Fibroblast of skin of scalp (primary cell): ENCODE data around the gene ZFYVE21.
A peak's percentile ranks its signal among the peaks of the same experiment; 100 is the strongest.

Experiments
- DNase-seq: peaks from one replicate; pipeline ENCODE4 v3.0.0-alpha.2; 2013

The ZFYVE21 gene

DNA sequence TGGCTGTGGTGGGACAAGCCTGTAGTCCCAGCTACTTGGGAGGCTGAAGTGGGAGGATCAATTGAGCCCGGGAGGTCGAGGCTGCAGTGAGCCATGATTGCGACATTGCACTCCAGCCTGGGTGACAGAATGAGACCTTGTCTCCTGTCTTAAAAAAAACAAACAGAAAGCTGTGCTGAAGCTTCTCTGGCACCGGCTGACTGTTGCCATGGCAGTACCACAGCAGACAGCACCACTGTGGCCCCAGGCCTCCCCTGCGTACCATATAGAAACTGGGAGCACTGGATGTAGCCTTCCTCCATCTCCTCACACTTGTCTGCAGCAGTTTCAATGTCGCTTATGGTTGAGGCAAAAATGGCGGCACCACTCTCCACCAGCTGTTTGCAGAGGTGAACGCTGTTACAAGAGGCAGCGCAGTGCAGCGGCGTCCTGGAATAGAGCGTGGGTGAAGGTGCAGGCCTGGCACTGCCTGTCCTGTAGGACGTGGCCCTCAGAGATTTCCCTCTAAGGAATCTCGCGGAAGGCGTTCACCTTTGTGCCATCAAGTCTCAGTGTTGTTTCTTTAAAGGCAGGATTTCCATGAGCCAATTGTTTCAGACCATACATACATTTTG lies 21.9 kb downstream of the ZFYVE21 start:
- DNase-seq, result no peak

- peak; percentile 70 for DNase-seq
These were observed 22.6 kb downstream of the ZFYVE21 start for GRCh38 chr14:103738166-103738565.

- DNase-seq, result no peak
These were observed 23.3 kb downstream of the ZFYVE21 start for GRCh38 chr14:103738701-103739451.

DNA sequence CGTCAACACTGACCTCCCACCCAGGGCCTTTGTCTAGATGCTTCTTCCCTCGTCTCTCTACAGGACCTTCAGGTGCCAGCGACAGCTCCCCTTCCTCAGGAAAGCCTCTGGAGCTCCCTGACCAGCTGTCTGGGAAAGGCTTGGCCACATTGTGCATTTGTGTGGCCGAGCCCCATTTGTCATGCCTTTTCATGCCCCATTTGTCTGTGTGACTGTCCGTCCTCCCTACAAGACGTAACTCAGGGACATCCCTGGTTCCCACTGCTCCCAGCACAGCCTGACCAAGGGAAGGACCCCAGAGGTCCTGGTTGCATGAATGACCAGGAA lies 23.8 kb downstream of the ZFYVE21 start:
- DNase-seq, result no peak

DNA sequence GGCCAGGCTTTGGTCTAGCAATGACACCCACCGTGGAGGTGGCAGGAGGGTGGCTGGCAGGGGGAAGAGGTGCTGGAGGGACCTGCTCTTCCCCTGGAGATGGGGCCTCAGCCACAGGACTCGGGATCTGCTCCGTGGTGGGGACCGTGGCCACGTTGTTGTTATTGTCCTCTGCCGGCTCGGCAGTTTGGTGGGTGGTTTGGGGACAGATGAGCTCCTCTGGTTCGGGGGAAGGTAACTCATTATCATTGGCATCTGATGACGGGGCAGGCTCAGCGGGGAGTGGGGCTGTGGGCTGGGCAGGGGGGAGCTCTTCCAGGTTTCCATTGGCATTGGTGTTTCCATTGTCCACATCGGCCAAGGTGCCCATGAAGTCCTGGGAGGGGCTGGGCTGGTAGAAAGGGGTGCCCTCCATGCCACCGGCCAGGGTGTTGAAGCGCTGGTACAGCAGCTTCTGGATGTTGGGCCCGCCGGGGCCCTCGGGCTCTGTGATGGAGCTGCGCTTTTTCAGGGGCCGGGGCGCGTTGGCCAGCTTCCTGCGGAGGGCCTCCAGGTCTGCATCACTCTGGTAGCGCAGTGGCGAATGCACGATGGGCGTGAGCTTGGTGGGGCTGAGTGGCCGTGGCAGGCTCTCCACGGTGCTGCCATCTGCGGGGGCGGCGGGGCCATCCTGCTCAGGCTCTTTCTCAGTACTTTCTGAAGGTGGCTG lies 24.3 kb downstream of the ZFYVE21 start:
- no peak for DNase-seq

- peak; percentile 53 for DNase-seq
These were observed 25.5 kb downstream of the ZFYVE21 start for GRCh38 chr14:103740991-103741689.

DNA sequence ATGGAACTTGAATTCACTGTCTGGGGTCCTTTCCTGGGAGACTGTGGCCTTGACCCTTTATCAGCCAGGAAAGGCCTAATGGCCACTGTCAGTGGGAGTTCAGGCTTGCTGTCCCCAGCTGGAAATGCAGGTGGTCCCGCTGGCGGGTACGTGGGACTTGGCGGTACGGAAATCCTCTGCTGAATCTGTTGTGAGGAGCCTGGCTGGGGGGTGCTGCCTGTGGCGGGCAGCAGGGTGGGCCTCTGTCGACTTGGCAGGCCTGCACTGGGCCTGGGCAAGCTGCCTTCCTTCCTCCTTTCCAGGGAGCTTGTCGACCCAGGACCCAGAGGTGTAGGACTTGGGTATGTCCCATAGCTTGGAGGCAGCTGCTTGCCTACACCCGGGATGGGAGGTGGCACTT lies 26.3 kb downstream of the ZFYVE21 start:
- no peak for DNase-seq

- no peak for DNase-seq
These were observed 27.1 kb downstream of the ZFYVE21 start for GRCh38 chr14:103742499-103743255.

DNA sequence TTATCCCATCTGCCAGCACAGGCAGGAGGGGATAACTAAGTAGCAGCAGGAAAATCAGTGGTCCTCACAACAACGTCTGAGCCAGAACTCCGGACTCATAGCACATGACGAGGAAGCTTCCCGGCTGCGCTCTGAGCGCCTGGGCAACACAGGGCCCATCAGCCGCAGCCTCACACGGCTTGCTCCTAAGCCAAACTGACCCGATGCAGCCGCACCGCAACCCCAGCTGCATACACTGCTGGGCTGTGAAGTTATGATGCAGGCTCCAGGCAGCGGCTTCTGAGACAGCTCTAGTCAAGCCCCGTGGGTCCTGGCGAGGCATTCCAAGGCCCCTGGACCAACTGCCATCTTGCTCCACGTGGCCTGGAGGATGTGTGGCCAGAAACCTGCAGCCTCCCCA lies 28.1 kb downstream of the ZFYVE21 start:
- no peak for DNase-seq

- DNase-seq, result no peak
These were observed 29.2 kb downstream of the ZFYVE21 start for GRCh38 chr14:103744621-103745395.

DNA sequence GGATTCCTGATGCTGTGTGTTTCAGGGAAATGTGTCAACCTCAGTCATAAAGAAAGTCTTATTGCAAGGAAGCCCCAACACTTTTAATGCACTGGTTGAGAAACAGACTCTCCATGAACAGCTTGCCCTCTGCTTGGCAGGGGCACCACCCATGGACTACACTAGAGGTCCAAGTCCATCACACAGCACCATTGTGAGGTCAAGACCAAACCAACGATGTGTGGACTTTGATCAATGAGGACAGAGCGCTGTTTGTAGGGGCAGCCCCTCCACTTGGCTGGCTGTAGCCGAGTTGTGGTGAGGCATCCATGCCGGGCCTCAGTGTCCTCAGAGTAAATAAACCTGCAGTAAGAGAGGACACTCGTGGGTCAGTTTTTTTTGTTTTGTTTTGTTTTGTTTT lies 29.8 kb downstream of the ZFYVE21 start:
- no peak for DNase-seq

- DNase-seq, result peak; percentile 14
These were observed 31.1 kb downstream of the ZFYVE21 start for GRCh38 chr14:103746701-103747100.

DNA sequence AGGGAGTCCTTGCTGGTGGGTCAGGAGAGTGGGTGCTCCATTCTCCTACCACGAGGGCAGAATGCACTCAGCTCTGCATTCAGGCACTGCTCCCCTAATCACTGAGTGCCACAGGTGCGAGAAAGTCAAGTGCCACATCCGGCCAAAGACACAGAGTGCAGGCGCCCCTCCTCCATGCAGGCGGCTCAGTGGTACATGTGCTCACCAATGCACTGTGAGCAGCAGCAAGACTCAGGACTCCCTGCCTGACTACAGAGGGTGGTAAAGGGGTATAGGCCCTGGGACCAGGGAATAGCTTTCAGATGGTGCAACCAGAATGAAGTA lies 32.9 kb downstream of the ZFYVE21 start:
- no peak for DNase-seq

DNA sequence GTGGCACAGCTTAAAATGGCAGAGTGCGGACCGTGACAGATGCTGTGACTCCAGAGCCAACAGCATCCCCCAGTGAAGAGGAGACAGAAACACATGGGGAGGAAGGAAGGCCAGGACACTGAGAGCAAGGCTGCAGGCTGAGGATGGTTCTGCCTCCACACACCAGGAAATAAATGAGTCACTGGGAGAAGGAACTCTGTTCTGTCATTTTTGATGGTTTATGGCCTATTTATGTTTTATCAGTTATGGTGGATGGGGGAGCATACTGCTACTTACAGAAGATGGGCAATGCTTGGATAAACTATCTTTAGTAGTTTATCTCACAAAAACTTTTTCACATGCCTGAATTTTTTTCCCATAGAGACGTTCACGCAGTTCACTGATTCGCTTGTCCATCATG lies 33.8 kb downstream of the ZFYVE21 start:
- DNase-seq, result no peak

DNA sequence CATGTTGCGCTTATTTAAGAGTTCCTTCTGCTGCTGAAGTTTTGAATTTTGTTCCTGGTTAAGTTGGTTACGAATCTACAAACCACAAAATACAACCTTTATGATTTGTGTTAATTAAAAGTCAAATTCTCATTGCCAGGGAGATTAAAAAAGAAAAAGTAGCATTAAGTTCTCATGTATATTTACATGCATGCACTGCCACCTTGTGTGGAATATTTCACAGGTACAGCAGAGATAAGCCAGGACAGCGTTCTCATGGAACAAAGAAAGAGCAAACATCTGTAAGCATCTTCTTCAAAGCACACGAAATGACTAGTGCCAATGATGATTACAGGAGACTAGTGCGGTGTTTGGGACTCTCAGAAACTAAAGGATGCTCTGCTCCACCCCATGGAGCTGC lies 34.2 kb downstream of the ZFYVE21 start:
- no peak for DNase-seq

- DNase-seq, result no peak
These were observed 38.2 kb downstream of the ZFYVE21 start for GRCh38 chr14:103753774-103754173.

GRCh38 chr14:103755060-103755459 lies 39.5 kb downstream of the ZFYVE21 start:
- DNase-seq, result no peak

DNA sequence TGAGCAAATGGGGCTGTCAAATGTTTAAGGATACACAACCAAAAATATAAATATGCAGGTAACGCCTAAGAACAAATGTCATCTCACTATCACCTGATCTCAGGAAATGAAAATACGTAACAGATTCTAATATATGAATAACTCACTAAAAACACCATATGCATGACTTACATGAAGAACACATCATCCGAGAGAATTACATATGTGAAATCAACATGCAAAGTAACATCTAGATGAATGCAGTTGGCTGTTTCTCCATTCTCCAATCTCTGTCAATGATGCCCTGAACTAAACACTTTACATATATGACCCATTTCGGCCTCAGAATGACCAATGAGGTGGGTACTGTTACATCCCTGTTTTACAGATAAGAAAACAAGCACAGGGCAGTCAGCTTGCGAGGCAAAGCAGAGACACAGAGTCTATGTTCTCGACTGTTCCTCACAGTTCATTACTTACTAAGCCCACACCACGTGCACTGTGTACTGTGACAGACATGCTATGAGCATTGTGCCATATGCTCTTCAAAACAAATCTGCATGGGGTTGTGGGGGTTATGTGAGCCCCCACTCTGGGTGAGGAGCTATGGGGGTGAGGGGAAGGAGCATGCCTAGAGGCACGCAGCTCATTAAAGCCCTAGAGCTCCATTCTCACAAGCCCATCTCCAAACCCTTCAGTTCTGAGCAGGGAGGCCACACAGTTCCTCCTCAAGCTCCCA lies 42.6 kb downstream of the ZFYVE21 start:
- no peak for DNase-seq

DNA sequence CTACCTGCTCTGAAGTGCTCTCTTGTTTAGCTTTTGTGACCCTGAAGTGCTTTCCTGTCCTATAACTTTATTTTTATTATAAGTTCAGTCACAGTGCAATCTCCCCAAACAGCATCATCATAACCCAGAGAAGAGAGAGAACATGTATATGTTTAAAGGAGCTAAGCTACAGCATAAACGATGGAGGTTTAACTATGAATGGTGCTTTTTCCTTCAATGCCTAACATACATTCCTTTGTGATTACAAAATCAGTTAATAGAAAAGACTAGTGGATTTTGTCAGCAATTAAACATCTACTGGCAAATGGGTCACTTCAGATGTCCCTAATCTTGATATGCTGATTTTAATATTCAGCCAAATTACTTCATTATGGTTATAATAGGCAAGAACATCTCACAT lies 46.4 kb downstream of the ZFYVE21 start:
- DNase-seq, result peak; percentile 22

DNA sequence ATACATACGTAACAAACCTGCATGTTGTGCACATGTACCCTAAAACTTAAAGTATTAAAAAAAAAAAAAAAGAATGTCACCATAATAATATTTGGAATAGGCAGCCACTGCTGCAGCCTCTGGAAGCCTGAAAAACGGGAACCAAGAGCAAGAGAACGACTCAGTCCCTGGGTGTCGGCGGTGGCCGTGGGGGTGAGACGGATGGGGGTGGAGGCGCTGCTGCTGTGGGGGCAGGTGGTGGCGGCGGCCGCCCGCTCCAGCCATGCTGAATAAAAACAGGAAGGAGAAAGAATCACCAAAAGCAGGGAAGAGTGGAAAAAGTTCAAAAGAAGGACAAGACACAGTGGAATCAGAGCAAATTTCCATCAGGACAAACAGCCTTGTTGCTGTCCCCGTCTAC lies 46.9 kb downstream of the ZFYVE21 start:
- DNase-seq, result no peak
